GM21360 (cell line): ENCODE results near the gene CHD9NB.
"Not testable (repeated sequence)": the region's sequence is repeated elsewhere in the genome, so short reads cannot be mapped to it uniquely, and the experiment has no call there.

Source experiments
- ATAC-seq: cut with Tn5 transposase; IDR thresholded peaks from one replicate; pipeline ENCODE4 v1.9.1; 2021; ENCODE audit warnings: mild to moderate bottlenecking, moderate library complexity; ENCODE audit not compliant: unreplicated experiment

CHD9NB gene

DNA sequence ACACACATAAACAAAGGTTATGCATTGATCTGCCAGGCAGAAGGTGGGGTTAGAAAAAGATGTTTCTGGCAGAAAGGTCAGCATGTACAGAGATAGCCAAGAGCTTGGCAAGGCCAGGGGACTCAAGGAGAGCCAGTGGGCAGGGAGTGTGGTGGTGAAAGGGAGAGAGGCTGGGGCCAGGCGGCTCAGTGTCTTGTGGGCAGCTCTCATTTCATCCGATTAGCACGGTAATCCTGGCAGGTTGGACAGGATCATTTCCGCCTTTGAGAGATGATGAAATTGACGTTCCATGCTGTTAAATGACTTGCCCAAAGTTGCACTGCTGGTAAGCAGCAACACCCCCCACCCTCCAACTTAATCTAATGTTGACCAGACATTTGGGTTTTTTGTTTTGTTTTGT, 5.7 kb upstream of the CHD9NB start:
- no peak for ATAC-seq

DNA sequence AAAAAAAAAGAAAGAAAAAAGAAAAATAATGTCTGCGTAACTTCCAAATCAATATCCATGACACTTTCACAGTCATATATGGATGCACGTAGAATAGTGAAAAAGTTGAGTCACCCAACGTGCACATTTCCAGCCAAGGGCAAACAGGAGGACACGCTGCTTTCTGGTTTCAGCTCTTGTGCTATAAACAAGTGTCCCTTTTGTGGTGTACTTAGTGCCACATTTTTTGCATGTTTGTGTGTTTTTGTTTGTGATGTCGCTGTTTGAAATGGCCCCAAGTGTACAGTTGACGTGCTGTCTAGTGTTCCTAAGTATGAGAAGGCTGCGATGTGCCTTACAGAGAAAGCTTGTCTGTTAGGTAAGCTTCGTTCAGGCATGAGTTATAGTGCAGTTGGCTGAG, 5.0 kb upstream of the CHD9NB start:
- ATAC-seq, result no peak

DNA sequence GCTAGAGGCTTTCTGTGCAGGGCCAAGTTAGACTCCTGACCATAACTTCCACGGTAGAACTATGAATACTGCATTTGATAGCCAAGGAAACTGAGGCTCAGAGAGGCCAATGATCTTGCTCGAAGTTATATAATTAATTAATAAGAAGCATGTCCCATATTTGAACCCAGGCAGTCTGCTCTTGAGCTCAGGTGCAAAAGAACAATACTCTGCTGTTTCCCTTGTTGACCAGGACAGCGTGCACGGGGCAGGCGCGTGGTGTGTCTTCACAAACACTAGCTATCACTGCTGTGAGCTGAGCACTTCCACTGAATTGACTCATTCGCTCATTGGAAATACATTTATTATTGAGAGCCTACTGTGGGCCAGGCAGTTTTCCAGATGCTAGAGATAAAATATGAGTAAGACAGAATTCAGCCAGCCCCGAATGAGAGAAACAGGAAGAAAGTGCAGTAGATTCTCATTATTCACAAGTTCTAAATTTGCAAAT, 3.7 kb upstream of the CHD9NB start:
- no peak for ATAC-seq

DNA sequence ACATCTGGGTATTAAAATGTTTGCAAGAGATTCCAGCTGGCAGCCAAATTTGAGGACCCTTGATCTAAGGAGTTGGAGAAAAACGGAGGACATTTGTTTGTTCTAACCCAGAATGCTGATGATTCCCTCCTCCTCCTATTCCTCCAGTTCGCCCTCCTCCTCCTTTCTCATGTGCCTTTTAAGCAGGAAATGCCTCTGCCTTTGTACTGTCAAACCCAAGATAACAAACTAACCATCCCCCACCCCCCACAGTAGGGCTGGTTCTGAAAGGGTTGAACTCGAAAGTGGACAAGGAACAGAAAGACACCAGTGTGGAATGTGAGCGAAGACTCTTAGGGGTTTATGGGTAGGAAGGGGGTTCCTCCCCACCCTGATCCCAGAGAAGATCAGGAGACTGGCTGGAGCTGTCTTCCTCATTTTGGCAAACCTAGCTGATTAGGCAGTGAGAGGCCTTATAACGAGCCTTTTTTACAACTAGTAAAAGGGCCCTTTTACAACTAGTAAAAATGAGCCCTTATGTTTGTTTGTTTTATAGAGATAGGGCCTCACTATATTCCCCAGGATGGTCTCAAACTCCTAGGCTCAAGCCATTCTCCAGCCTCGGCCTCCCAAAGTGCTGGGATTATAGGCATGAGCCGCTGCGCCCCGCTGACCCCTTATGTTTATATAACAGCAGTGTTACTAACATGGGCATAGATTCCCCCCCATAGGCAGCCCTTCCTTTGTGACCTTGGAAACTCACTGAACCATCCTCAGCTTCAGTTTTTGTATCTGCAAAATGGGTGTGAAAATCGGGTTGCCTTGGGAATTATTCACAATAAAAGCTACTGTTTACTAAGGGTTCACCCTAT, 3.1 kb upstream of the CHD9NB start:
- ATAC-seq, result no peak

DNA sequence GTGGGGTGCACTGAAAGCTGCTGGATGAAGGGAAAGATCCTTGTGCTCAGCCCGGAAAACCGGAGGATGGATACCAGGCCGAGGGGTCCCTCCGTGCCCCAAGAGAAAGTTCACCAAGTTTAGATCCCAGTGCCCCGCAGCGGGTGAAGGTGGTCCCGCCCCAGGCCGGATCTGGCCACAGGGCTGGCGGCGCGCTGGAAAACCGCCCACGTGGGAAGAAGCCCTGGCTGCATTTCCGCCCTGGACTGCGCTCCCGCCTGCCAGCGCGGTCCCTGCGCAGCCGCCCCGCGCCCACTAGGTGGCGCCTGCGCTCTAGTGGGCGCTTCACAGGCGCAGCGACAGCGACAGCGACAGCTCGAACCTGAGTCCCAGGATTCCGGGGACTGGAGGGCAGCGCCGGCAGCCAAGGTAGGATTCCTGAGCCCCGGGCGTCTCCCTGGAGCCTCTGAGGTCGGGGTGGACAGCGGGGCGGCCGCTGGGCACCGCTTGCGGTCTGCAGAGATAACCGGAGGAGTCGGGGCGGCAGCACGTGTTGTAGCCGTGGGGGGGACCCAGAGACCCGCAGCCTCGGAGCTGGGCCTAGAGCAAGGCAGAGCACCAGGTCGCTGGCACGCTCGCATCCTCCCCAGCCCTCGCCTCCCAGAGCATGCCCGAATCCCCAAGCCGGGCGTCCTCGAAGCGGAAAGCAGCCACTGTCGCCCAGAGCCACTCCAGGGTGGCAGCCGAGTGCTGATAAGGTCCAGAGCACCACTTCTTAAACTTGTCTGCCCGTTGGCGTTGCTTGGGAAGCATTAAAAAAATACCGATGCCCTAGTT, 2.2 kb upstream of the CHD9NB start, which contains the start of gene CHD9:
Gene CHD9 (plus strand): TSS at position 322 of the 816 bp plus-strand sequence. CDS start 101,099 bp downstream, outside the sequence.
- peak; percentile 79 for ATAC-seq

DNA sequence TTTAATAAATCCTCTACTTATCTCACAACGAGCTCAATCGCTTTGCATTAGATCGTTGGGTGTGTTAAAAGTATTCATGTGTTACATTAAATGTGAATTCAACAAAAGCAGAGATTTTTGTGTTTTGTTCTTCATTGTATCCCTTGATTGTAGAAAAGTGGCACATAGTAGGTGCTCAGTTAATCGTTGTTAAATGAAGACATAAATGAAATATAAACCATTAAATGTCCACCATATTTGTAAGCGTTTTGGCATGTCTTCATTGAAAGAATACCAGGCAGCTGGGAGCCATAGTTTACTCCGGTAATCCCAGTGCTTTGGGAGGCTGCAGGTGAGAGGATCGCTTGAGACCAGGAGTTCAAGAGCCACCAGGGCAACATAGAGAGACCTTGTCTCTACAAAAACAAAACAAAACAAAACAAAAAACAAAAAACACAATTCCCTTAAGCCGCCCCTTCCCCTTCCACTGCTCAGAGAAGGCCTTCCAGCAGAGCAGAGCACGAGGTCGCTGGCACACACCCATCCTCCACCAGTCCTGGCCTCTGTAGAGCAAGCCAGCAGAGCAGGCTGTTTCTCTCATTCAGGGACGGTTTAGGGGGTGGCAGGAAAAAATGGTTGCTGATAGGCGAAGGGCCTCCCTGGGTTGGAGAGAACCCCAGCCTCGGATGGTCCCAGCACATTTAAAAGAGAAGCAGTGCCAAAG, 1.4 kb upstream of the CHD9NB start:
- ATAC-seq, result peak; percentile 29

DNA sequence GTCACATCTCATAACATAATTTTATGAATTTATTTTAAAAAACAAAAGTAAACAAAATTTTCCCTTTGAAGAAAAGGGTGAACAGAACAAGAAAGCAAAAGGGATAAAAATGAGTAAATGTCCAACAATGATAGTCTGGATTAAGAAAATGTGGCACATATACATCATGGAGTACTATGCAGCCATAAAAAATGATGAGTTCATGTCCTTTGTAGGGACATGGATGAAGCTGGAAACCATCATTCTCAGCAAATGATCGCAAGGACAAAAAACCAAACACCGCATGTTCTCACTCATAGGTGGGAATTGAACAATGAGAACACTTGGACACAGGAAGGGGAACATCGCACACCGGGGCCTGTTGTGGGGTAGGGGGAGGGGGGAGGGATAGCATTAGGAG, 1.4 kb downstream of the CHD9NB start:
- not testable (repeated sequence) for ATAC-seq

DNA sequence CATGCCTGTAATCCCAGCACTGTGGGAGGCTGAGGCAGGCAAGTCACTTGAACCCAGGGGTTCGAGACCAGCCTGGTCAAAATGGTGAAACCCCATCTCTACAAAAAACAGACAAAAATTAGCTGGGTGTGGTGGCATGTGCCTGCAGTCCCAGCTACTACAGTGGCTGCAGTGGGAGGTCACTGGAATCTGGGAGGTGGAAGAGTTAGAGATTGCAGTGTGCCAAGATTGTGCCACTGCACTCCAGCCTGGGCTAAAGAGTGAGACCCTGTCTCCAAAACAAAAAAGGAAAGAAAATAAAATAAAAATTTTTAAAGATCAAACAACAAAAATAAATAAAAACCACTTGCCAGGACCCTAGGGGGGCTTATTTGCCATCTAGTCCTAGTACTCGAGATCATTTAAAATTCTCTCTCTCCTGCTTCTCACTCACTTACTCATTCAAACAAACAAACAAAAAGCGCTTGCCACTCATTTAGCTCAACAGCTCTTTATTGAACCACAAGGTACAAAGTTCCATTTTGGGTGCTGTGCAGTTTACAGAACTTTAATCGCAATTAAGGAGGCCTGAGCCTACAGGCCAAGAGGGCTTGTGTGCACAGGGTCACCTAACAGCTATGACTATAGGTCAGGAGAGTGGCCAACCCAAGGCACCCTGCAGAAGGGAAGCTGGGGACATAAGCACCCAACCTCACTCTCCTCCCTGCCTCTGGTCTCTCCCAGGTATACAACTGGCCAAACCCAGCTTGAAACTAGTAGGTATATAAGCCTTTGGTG, 4.4 kb downstream of the CHD9NB start:
- no peak for ATAC-seq

DNA sequence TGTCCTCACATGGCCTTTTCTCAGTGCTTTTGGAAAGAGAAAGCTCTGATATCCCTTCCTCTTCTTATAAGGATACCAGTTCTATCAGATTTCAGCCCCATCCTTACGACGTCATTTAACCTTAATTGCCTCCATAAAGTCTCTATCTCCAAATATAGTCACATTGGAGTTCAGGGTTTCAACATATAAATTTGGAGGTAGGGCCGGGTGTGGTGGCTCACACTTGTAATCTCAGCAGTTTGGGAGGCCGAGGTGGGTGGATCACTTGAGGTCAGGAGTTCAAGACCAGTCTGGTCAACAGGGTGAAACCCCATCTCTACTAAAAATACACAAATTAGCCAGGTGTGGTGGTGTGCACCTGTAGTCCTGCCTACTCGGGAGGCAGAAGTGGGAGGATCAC, 5.2 kb downstream of the CHD9NB start:
- not testable (repeated sequence) for ATAC-seq

DNA sequence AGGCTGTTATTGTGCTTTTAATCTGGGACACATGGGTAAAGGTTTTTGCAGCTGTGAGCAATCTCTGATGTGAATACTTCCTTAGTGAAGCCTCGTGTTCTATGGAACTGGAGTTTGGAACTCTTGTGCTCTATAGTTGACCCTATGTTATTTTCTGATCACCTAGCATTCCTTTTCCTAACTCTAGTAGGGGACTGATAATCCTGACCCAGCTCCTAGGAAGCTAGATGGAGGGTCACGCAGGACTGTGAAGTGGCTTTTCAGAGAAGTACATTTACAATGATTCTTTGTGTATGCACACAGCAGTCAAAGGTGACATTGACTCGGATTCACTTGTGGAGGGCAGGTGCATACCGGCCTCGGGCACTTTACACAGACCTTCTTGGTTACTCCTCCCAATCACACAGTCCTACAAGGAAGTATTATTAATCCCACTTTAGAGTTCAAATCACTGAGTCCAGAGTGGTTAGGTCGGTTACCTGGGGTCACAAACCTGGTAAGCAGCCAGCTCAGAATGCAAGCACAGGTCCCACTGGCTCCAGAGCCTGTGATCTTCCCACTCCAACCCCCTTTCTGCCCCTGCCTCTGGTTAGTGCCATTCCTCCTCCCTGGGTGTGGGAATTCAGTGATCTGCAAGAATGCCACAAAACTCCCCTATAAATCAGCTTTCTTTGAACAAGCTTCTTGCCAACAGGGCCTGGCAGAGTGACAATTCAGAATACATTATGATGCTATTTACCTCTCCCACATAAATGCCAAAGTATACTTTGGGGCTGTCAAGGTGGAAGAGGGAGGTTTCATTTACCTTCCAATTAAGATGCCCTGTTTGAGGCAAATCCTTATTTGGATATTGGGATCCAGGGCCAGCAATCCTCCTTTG, 7.1 kb downstream of the CHD9NB start:
- ATAC-seq, result no peak

DNA sequence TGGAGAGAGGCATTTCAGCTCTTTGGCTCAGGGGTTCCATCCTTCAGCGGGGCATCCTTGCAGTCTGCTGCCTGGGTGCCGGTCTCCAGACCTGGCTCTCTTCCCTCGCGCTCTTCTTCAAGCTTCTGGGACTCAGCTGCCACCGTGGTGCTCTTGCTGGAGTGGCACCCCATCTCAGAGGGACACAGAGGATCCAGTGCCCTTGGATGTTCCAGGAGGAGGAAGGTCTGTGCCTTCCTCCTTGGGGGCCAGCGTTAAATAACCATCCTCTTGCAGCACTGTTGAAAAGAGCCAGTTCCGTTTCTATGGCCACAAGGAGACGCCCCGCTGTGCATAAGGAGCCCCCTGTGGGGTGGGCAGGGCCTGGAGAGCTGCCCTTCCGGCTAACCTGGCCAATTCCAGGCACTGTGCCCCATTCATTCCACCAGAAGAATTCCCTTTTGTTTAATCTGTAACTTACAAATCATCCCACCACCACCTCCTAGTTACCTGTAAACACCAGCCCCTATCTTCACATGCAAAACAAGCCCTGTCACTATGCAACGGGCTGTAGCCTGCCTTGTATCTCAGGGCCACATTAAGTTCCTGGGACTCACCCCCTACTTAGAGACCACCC, 8.6 kb downstream of the CHD9NB start:
- no peak for ATAC-seq

DNA sequence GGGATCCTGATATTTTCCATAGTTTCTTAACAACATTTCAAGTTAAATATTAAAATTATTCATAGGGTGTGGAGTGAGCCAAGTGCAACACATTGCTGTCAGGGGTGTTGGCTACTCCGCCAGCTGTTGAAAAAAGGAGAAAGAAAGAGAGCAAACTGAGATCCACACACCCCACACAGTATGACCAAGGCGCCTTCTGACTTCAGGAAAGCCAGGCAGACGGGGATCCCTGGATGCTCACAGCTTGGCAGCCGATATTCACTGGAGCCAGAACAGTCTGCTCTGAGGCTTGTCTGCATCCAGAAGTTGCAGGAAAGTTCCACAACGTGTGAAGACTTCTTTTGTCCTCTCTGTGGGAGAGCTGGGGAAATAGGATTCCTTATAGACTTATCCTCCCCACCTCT, 9.3 kb downstream of the CHD9NB start:
- ATAC-seq, result no peak

DNA sequence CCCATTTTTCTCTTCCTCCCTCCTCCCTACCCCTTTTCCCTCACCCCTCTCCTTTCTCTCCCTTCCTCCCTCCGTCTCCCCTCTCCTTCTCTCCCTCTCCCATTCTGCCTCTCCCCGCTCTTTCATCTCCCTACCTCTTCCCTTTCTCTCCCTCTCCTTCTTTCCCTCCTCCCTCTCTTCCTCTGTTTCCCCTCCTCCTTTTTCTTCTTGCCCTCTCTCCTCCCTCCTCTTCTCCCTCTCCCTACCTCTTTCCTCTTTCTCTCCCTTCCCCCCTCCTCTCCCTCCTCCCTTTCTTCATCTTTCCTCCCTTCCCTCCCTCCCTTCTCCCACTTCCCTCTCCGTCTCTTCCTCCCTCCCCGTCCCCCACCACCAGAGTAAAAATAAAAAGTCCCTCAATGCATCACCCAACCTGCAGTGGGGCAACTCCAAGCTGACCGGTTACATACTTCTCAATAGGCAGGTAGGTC, 10.4 kb downstream of the CHD9NB start:
- no peak for ATAC-seq

DNA sequence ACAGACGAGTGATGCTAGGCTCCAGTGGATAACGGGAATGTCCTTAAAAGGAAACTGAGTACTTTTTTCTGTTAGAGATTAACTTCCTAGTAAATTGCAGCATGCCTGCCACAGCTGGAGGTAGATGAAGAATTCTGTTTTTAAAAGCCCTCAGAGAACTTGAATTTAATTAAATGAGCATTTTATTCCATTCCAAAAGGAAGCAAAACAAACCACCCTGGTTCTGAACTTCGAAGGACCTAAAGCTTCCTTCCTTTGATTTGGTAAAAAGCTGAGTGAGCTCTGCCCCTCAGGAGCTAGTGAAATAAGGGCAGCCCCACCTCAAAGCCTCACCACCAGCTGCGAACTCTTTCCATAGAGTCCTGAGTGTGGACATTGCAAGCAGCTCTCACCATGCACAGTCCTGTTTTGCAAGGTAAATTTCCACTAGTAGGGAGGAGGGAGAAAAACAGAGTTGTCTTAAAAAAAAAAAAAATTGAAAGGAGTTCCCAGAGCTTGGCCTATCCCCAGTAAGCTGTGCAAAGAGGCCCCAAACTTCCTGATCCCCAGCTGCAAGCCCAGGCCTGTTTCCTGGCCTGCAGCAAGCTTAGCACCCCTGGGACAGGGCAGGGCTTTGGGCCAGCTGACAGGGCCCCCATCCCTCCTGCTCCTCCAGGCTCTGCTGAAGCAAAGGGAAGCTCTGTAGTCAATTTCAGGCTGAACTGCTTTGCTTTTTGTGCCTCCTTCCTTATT, 11.2 kb downstream of the CHD9NB start:
- ATAC-seq, result no peak

DNA sequence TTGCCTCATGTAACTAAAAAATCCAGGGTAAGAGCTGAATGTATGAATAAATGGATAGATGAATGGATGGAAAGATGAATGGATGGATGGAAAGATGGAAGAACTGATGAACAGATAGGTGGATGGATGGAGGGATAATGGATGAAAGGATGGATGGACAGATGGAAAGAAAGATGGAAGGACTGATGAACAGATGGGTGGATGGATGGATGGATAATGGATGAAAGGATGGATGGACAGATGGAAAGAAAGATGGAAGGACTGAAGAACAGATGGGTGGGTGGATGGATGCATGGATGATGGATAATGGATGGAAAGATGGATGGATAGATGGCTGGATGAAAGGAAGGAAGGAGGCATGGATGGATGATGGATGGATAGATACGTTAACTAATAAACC, 11.9 kb downstream of the CHD9NB start:
- no peak for ATAC-seq

DNA sequence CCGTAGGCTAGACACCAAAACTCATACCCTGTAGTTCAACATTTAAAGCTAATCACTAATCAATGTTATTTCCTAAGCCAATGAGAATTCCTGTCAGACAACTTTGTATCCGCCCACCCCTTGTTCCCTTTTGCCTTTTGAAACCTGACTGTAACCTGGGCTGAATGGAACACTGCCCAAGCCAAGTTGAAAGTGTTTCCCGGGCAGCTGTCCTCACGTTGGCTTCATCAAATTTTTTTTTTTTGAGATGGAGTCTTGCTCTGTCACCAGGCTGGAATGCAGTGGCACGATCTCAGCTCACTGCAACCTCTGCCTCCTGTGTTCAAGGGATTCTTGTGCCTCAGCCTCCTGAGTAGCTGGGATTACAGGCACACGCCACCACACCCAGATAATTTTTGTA, 16.0 kb downstream of the CHD9NB start:
- ATAC-seq, result not testable (repeated sequence)

DNA sequence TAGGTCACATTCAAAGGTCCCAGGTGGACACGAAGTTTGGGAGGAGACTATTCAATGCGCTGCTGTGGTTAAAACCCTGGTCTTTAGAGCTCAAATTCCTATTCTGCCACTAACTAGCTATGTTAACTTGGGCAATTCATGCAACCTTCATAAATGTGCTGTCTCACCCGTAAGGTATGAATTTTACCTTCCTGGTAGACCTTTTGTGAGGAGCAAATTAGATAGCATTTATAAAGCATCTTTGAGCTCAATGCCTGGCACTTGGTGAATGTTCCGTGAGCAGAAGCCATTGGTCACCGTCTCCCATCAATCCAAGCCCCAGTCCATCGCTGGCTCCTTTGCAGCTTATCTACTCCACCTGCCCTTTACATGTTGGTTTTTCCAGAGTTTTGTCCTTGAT, 16.6 kb downstream of the CHD9NB start:
- ATAC-seq, result no peak
